Measurements from ENCODE around the gene PLEKHF1. TPM values are rescaled to one million over a fixed set of nuclear protein-coding genes. Genes with fewer than 3 reads are reported as not detected.

PLEKHF1 gene
- total RNA-seq, 1 donor from 2014 or later: 23.4 TPM

DNA sequence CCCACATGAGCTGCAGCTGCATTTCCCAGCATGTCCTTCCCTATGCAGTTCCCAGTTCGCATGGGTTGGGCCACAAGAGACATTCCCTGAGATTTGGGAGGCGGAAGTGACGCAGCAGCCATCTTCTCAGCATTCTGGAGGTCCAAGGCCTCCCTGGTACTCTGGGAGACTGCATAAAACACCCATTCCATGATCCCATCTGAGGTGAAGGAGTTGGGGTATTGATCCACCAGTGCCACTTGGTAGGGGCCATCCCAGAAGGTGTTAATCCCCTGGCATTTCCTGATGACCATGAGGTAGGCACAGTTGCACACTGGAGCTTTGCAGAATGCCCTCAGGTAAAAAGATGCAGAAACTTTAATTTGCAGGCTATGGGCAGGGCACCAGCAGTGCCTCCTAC is 33.8 kb upstream of the PLEKHF1 start:
- DNase-seq (ENCODE audit: low read depth): no peak
- Histone ChIP-seq H3K36me3 (ENCODE audit: control insufficient read depth, insufficient read depth, low read length) (no peaks in the 10 kb centered on the region), H3K27me3 (ENCODE audit: control insufficient read depth, insufficient read depth, low read length) (no peaks in the 10 kb centered on the region), H3K4me3 (ENCODE audit: low read depth, low read length) (no peak overlapping the region)
- TF ChIP-seq, protein P1, sequence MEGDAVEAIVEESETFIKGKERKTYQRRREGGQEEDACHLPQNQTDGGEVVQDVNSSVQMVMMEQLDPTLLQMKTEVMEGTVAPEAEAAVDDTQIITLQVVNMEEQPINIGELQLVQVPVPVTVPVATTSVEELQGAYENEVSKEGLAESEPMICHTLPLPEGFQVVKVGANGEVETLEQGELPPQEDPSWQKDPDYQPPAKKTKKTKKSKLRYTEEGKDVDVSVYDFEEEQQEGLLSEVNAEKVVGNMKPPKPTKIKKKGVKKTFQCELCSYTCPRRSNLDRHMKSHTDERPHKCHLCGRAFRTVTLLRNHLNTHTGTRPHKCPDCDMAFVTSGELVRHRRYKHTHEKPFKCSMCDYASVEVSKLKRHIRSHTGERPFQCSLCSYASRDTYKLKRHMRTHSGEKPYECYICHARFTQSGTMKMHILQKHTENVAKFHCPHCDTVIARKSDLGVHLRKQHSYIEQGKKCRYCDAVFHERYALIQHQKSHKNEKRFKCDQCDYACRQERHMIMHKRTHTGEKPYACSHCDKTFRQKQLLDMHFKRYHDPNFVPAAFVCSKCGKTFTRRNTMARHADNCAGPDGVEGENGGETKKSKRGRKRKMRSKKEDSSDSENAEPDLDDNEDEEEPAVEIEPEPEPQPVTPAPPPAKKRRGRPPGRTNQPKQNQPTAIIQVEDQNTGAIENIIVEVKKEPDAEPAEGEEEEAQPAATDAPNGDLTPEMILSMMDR (IDR thresholded peaks at IDR 0.05; ENCODE audit: insufficient read depth, low read length, severe bottlenecking): no peak
- no peak for FAIRE-seq

DNA sequence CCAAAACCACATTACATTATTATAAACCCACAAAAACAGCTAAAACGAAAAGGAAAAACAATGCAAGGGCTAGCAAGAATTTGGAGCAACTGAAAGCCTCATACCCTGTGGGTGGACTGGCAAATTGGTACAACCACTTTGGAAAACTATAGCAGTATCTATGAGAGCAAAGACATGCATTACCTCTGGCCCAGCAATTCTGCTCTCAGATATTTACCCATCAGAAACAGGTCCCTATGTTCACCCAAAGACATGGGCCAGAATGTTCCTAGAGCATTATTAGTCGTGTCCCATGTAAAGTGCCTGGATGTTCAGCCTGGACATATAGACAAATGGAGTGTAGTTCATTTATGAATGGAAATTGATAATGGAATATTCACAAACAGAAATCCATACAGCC is 31.3 kb upstream of the PLEKHF1 start:
- TF ChIP-seq, protein P1 (IDR thresholded peaks at IDR 0.05; ENCODE audit: insufficient read depth, low read length, severe bottlenecking): no peak
- Histone ChIP-seq H3K27me3 (ENCODE audit: control insufficient read depth, insufficient read depth, low read length) (no peaks in the 10 kb centered on the region), H3K36me3 (ENCODE audit: control insufficient read depth, insufficient read depth, low read length) (no peaks in the 10 kb centered on the region), H3K4me3 (ENCODE audit: low read depth, low read length) (no peak overlapping the region)
- FAIRE-seq: no peak
- no peak for DNase-seq (ENCODE audit: low read depth)

DNA sequence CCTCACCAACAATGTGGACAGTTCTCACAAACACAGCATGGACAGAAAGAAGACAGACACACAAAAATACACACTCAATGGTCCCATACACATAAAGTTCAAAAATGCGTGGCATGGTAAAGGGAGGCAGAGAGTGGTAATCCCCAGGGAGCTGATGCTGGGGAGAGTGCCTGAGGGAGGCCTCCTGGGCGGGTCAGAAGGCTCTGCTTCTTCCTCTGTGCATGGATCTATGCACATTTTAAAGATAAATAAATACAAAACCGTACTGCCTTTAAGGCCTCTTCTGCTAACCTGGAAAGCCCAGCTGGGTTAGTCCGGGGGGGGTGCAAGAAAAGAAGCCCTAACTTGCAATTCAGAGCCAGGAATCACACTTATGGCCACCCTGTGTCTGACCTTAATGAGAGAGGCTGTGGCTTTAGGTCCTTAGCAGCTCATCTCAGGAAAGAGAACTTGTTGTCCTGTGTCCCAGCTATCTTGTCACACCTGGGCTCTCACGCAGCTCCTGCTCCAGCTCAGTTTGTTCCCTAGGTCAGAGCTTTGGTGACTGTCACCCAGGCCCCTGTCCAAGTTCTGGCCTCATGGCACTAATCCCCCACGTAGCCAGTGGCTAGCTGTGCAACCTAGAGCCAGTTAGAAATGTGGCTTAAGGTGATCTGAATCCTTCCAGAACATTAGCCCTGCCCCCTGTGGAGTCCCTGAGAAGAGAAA is 30.7 kb upstream of the PLEKHF1 start:
- DNase-seq (ENCODE audit: low read depth) (no peak), FAIRE-seq (no peak)
- Histone ChIP-seq H3K36me3 (ENCODE audit: control insufficient read depth, insufficient read depth, low read length) (no peaks in the 10 kb centered on the region), H3K4me3 (ENCODE audit: low read depth, low read length) (no peak overlapping the region), H3K27me3 (ENCODE audit: control insufficient read depth, insufficient read depth, low read length) (no peaks in the 10 kb centered on the region)
- TF ChIP-seq, protein P1 (IDR thresholded peaks at IDR 0.05; ENCODE audit: insufficient read depth, low read length, severe bottlenecking): no peak

DNA sequence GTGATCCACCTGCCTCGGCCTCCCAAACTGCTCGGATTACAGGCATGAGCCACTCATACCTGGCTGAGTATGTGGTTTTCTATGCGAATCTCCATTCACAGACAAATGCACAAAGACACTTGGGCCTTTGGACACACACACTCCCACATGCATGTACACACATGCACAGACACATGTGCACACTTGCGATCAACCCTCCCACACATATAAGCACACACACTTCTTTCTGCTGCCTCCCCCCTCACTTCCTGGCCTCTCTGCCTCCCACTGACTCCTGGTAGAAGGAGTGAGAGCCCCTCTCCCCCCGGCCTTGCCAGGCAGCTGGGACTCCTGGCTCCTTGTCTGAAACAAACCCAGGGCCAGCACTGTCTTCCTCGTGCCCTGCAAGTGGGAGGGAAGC is 29.3 kb upstream of the PLEKHF1 start:
- H3K27me3 ChIP-seq (ENCODE audit: control insufficient read depth, insufficient read depth, low read length): no peaks in the 10 kb centered on the region
- TF ChIP-seq, protein P1 (IDR thresholded peaks at IDR 0.05; ENCODE audit: insufficient read depth, low read length, severe bottlenecking): no peak
- FAIRE-seq (peak; percentile 75), DNase-seq (ENCODE audit: low read depth) (no peak)
- no peak overlapping the region for H3K4me3 ChIP-seq (ENCODE audit: low read depth, low read length)
- no peaks in the 10 kb centered on the region for H3K36me3 ChIP-seq (ENCODE audit: control insufficient read depth, insufficient read depth, low read length)

DNA sequence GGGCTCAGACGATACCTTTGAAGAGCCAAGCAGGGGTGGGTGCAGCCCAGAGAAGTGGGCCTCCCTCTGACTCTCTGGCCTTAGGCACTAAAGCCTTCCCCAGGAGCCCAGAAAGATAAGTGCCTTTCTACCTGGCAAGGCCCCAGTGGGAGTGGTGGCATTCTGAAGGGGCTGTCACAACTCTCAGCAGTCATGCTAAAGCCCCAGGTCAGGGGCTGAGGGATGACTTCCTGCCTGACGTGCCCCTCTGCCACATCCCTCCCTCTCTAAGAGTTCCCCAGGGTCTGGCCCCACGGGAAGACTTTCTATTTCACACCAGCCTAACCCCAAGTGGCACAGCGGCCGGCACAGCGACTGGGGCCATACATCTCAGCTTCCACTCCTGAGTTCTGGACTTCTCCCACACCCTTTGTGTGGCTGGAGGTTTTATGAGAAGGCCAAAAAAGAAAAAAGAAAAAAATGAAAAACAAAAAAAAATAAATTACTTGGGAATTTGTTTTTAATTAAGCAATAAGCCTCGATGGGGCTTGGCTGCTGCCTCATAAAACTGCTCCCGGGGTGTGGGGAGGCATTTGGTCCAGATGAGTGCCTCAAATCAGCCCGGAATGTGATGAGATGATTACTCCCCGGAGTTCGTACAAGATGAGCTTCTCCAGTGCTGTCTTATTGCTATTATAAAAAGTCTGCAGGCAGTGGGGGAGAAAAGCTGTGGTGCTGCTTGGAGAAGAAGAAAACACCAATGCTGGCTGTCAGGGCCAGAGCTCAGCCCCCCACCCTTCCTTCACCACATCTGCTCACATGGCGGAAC is 28.5 kb upstream of the PLEKHF1 start:
- DNase-seq (ENCODE audit: low read depth): no peak
- no peaks in the 10 kb centered on the region for H3K27me3 ChIP-seq (ENCODE audit: control insufficient read depth, insufficient read depth, low read length)
- H3K4me3 ChIP-seq (ENCODE audit: low read depth, low read length): no peak overlapping the region
- H3K36me3 ChIP-seq (ENCODE audit: control insufficient read depth, insufficient read depth, low read length): no peaks in the 10 kb centered on the region
- TF ChIP-seq, protein P1 (IDR thresholded peaks at IDR 0.05; ENCODE audit: insufficient read depth, low read length, severe bottlenecking): no peak
- no peak for FAIRE-seq

All from bronchial epithelial cell (primary cell).